IgD-negative memory B cell (primary cell): ENCODE measurements around the gene ZNF222. TPM values are rescaled to one million over a fixed set of nuclear protein-coding genes. Genes with fewer than 3 reads are reported as not detected.

Experiments used
- H3K27ac Mint-ChIP-seq, 3 donors: one replicate each; pipeline ENCODE4 v1.8.0; 2020 to 2022; ENCODE audit warnings: mild to moderate bottlenecking in 3 of 3, mixed read lengths in 3 of 3, moderate library complexity in 1 of 3
- H3K27me3 Mint-ChIP-seq: one replicate; pipeline ENCODE4 v1.8.0; 2021; ENCODE audit warnings: mixed read lengths
- H3K36me3 Mint-ChIP-seq: one replicate; pipeline ENCODE4 v1.8.0; 2020; ENCODE audit warnings: mild to moderate bottlenecking, mixed read lengths
- H3K4me1 Mint-ChIP-seq, 3 donors: one replicate each; pipeline ENCODE4 v1.8.0; 2020 to 2022; ENCODE audit warnings: mixed read lengths in 3 of 3, mild to moderate bottlenecking in 1 of 3
- H3K4me3 Mint-ChIP-seq, 4 donors: one replicate each; pipeline ENCODE4 v1.8.0; 2020 to 2022; ENCODE audit warnings: mild to moderate bottlenecking in 4 of 4, mixed read lengths in 4 of 4, moderate library complexity in 3 of 4
- H3K9me3 Mint-ChIP-seq, 3 donors: one replicate each; pipeline ENCODE4 v1.8.0; 2020 to 2021; ENCODE audit warnings: mixed read lengths in 3 of 3, mild to moderate bottlenecking in 1 of 3
- polyA plus RNA-seq: library from polyadenylated mRNA; unstranded; fragments of 300-500 nt; fragmentation: Illumina TruSeq; gene quantifications from one replicate; pipeline ENCODE4 v1.2.3, GENCODE V29; 2021

ZNF222 gene
- polyA plus RNA-seq, 1 donor from 2014 or later, result 6.2 TPM

- H3K4me1 Mint-ChIP-seq, result peaks cover 17 to 20% (median 20%) of the 10 kb centered on the region in 3 donors
- peaks cover 5 to 21% (median 18%) of the 10 kb centered on the region in 3 donors for H3K9me3 Mint-ChIP-seq
- H3K27ac Mint-ChIP-seq, result no peak overlapping the region
- peaks cover 5% of the 10 kb centered on the region for H3K36me3 Mint-ChIP-seq
- no peaks in the 10 kb centered on the region for H3K27me3 Mint-ChIP-seq
- peak overlapping the region; percentile 88 to 99 (median 94) for H3K4me3 Mint-ChIP-seq
These were observed 47.6 kb downstream of the ZNF222 start for GRCh38 chr19:44072543-44073401.

GRCh38 chr19:44076325-44076724 is 51.1 kb downstream of the ZNF222 start:
- Mint-ChIP-seq H3K27me3 (no peaks in the 10 kb centered on the region), H3K9me3 (peaks cover 0 to 8% (median 3%) of the 10 kb centered on the region in 3 donors), H3K36me3 (peaks cover 3% of the 10 kb centered on the region), H3K4me1 (peaks cover 14 to 17% (median 16%) of the 10 kb centered on the region in 3 donors), H3K4me3 (no peak overlapping the region), H3K27ac (no peak overlapping the region)

Other genes with a start within 250 kb of the ZNF222 start
- gene KCNN4, start 244.4 kb upstream of the ZNF222 start, polyA plus RNA-seq, result 87.9 TPM
- not detected for gene LYPD5, start 222.9 kb upstream of the ZNF222 start, polyA plus RNA-seq
- gene ZNF283, start 198.1 kb upstream of the ZNF222 start, polyA plus RNA-seq, result 2.6 TPM
- 3.1 TPM for gene ZNF404, start 141.4 kb upstream of the ZNF222 start, polyA plus RNA-seq
- gene ZNF45, start 90.1 kb upstream of the ZNF222 start, polyA plus RNA-seq, result 10.7 TPM
- 0.98 TPM for gene ZNF221, start 74.2 kb upstream of the ZNF222 start, polyA plus RNA-seq
- gene ZNF155, start 41.2 kb upstream of the ZNF222 start, polyA plus RNA-seq, result 2.3 TPM
- 4.7 TPM for gene ZNF230, start 22.4 kb upstream of the ZNF222 start, polyA plus RNA-seq
- 1.5 TPM for gene ZNF223, start 26.7 kb downstream of the ZNF222 start, polyA plus RNA-seq
- gene ZNF284, start 46.8 kb downstream of the ZNF222 start, polyA plus RNA-seq, result 0.69 TPM
- gene ZNF224, start 69.0 kb downstream of the ZNF222 start, polyA plus RNA-seq, result 12.4 TPM
- 1.9 TPM for gene ZNF225, start 88.0 kb downstream of the ZNF222 start, polyA plus RNA-seq
- 8.6 TPM for gene ZNF234, start 116.2 kb downstream of the ZNF222 start, polyA plus RNA-seq
- 24.2 TPM for gene ZNF226, start 139.7 kb downstream of the ZNF222 start, polyA plus RNA-seq
- gene ZNF227, start 187.2 kb downstream of the ZNF222 start, polyA plus RNA-seq, result 16.4 TPM
- 1.2 TPM for gene ZNF233, start 234.5 kb downstream of the ZNF222 start, polyA plus RNA-seq